ENCODE data around the gene SPATA21. TPM values are rescaled to one million over a fixed set of nuclear protein-coding genes. Genes with fewer than 3 reads are reported as not detected.

SPATA21 gene
- total RNA-seq, 4 donors from 2014 or later: not detected

DNA sequence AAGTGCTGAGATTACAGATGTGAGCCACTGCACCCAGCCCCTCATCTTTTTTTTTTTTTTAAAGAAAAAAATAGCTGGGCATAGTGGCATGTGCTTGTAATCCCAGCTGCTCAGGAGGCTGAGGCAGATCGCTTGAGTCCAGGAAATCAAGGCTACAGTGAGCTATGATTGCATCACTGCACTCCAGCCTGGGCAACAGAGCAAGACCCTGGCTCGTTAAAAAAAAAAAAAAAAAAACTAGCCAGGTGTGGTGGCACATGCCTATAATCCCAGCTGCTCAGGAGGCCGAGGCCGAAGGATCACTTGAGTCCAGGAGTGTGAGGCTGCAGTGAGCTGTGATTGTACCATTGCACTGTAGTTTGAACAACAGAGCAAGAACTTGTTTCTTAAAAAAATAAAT lies 56.4 kb downstream of the SPATA21 start:
- TF ChIP-seq POLR2A (IDR thresholded peaks at IDR 0.05): no peak
- TF ChIP-seq, protein P1, sequence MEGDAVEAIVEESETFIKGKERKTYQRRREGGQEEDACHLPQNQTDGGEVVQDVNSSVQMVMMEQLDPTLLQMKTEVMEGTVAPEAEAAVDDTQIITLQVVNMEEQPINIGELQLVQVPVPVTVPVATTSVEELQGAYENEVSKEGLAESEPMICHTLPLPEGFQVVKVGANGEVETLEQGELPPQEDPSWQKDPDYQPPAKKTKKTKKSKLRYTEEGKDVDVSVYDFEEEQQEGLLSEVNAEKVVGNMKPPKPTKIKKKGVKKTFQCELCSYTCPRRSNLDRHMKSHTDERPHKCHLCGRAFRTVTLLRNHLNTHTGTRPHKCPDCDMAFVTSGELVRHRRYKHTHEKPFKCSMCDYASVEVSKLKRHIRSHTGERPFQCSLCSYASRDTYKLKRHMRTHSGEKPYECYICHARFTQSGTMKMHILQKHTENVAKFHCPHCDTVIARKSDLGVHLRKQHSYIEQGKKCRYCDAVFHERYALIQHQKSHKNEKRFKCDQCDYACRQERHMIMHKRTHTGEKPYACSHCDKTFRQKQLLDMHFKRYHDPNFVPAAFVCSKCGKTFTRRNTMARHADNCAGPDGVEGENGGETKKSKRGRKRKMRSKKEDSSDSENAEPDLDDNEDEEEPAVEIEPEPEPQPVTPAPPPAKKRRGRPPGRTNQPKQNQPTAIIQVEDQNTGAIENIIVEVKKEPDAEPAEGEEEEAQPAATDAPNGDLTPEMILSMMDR (IDR thresholded peaks at IDR 0.05): no peak
- Histone ChIP-seq H3K27me3 (no peaks in the 10 kb centered on the region), H3K9me3 (no peaks in the 10 kb centered on the region), H3K36me3 (peaks cover 0 to 4% (median 0%) of the 10 kb centered on the region in 3 donors), H3K27ac (no peak overlapping the region), H3K4me3 (no peak overlapping the region), H3K4me1 (peaks cover 0 to 36% (median 6%) of the 10 kb centered on the region in 4 donors)
- DNase-seq: no peak

DNA sequence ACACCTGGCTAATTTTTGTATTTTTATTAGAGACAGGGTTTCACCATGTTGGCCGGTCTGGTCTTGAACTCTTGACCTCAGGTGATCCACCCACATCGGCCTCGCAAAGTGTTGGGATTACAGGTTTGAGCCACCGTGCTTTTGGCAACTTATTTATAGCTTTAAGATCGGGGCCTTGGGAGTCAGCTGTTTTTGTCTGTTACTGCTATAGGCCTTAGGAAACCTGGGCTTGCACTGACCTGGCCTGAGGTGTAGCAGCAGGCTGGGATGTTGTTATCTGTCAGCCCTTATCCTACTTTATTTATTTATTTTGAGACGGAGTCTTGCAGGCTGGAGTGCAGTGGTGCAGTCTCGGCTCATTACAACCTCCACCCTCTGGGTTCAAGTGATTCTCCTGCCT lies 58.8 kb downstream of the SPATA21 start:
- H3K27ac ChIP-seq: no peak overlapping the region
- H3K36me3 ChIP-seq: peaks cover 0 to 4% (median 0%) of the 10 kb centered on the region in 3 donors
- H3K4me1 ChIP-seq: peaks cover 0 to 49% (median 5%) of the 10 kb centered on the region in 4 donors
- H3K27me3 ChIP-seq: no peaks in the 10 kb centered on the region
- no peak for TF ChIP-seq POLR2A (IDR thresholded peaks at IDR 0.05)
- TF ChIP-seq, protein P1 (IDR thresholded peaks at IDR 0.05): no peak
- DNase-seq: no peak
- H3K4me3 ChIP-seq: no peak overlapping the region
- no peaks in the 10 kb centered on the region for H3K9me3 ChIP-seq

- Histone ChIP-seq H3K4me1 (peaks cover 0 to 63% (median 8%) of the 10 kb centered on the region in 4 donors), H3K36me3 (peaks cover 0 to 4% (median 0%) of the 10 kb centered on the region in 3 donors), H3K4me3 (no peak overlapping the region), H3K27ac (no peak overlapping the region), H3K27me3 (no peaks in the 10 kb centered on the region), H3K9me3 (no peaks in the 10 kb centered on the region)
- no peak for DNase-seq
- TF ChIP-seq, protein P1 (IDR thresholded peaks at IDR 0.05): no peak
- no peak for TF ChIP-seq POLR2A (IDR thresholded peaks at IDR 0.05)
These were observed 60.3 kb downstream of the SPATA21 start for GRCh38 chr1:16376971-16377370.

DNA sequence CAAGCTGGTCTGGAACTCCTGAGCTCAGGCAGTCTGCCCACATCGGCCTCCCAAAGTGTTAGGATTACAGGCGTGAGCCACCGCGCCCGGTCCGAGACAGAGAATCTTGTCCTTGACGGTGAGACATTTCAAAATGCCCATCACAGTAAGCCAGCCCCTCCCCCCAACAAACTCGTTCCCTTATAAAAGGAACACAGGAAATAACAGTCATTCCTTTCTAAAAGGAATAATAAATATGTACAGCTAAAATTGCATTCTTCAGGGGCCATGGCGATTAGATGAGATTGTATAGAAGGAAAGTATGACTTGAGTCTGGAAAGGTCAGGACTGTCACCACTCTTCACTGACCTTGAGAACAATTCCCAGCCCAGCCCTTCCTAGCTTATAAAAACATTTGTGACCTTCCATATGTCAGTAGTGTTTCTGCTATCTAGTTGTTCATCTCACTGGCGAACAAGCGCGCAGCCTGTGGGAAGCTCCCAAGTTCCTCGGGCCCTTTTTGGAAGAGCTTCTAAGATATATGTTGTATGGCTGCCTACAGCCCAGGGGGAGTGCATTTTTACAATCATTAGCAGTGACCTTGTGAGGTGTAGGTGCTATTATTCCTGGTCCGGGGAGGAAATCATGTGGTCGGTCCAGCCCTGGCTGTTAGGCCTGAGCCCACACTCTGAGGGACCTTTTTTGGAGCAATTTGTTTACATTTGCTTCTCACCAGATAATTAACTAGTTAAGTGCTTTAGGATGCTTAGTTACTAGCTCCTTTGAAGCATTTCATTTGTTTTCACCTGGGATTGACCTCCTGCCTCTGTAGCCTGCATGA lies 61.5 kb downstream of the SPATA21 start:
- H3K27ac ChIP-seq: peak overlapping the region in 2 of 4 donors; percentile 13 to 40
- peaks cover 0 to 68% (median 8%) of the 10 kb centered on the region in 4 donors for H3K4me1 ChIP-seq
- H3K36me3 ChIP-seq: peaks cover 0 to 4% (median 0%) of the 10 kb centered on the region in 3 donors
- H3K4me3 ChIP-seq: peak overlapping the region in 1 of 4 donors; percentile 9
- H3K9me3 ChIP-seq: no peaks in the 10 kb centered on the region
- no peaks in the 10 kb centered on the region for H3K27me3 ChIP-seq
- DNase-seq: no peak
- TF ChIP-seq POLR2A (IDR thresholded peaks at IDR 0.05): no peak
- TF ChIP-seq, protein P1 (IDR thresholded peaks at IDR 0.05): no peak

- Histone ChIP-seq H3K9me3 (no peaks in the 10 kb centered on the region), H3K27me3 (no peaks in the 10 kb centered on the region), H3K4me3 (no peak overlapping the region), H3K36me3 (peaks cover 0 to 4% (median 0%) of the 10 kb centered on the region in 3 donors), H3K4me1 (peaks cover 0 to 77% (median 8%) of the 10 kb centered on the region in 4 donors), H3K27ac (no peak overlapping the region)
- TF ChIP-seq POLR2A (IDR thresholded peaks at IDR 0.05): no peak
- TF ChIP-seq, protein P1 (IDR thresholded peaks at IDR 0.05): no peak
- no peak for DNase-seq
These were observed 63.0 kb downstream of the SPATA21 start for GRCh38 chr1:16374266-16374665.
